SK-N-SH treated with all-trans-retinoic acid at 6 μM for 48 hours (cell line): ENCODE data around the gene SLMAP.

Experiments used
- ATAC-seq: fragments of 200-7000 bp; cut with Tn5 transposase; 3 replicates; pipeline ENCODE4 v1.9.1; 2020; ENCODE audit warnings: mild to moderate bottlenecking, moderate library complexity
- ARNTL ChIP-seq: fragments of 450-650 bp; formaldehyde crosslinking; IDR thresholded peaks from 2 replicates; pipeline ENCODE4 v1.5.0; 2020; ENCODE audit warnings: low read depth, mild to moderate bottlenecking, moderate library complexity, borderline replicate concordance
- BACH2 ChIP-seq: fragments of 250-450 bp; sonication (Bioruptor Pico); IDR thresholded peaks from 2 replicates; pipeline ENCODE4 v1.9.0; 2021; ENCODE audit warnings: mild to moderate bottlenecking, borderline replicate concordance
- CSRNP3 ChIP-seq: fragments of 250-450 bp; sonication (Bioruptor Pico); IDR thresholded peaks from 2 replicates; pipeline ENCODE4 v1.5.1; 2021; ENCODE audit warnings: mild to moderate bottlenecking, moderate library complexity
- ESRRG ChIP-seq: fragments of 250-450 bp; sonication (Bioruptor Pico); IDR thresholded peaks from 2 replicates; pipeline ENCODE4 v1.6.1; 2021; ENCODE audit warnings: mild to moderate bottlenecking
- GLIS3 ChIP-seq: fragments of 250-450 bp; sonication (Bioruptor Pico); IDR thresholded peaks from 2 replicates; pipeline ENCODE4 v1.5.0; 2020; ENCODE audit warnings: mild to moderate bottlenecking, moderate library complexity
- ISL1 ChIP-seq: fragments of 250-450 bp; sonication (Bioruptor Pico); IDR thresholded peaks from 2 replicates; pipeline ENCODE4 v2.1.2; 2022; ENCODE audit warnings: mild to moderate bottlenecking, moderate library complexity
- OSR1 ChIP-seq: fragments of 250-450 bp; sonication (Bioruptor Pico); IDR thresholded peaks from 2 replicates; pipeline ENCODE4 v1.8.0; 2022; ENCODE audit warnings: moderate library complexity, mild to moderate bottlenecking, inconsistent platforms
- PATZ1 ChIP-seq: fragments of 250-450 bp; sonication (Bioruptor Pico); IDR thresholded peaks from 2 replicates; pipeline ENCODE4 v1.8.0; 2020; ENCODE audit warnings: mild to moderate bottlenecking, moderate library complexity, borderline replicate concordance
- PPARA ChIP-seq: fragments of 250-450 bp; sonication (Bioruptor Pico); IDR thresholded peaks from 2 replicates; pipeline ENCODE4 v1.5.0; 2020; ENCODE audit warnings: mild to moderate bottlenecking, borderline replicate concordance
- RARB ChIP-seq: fragments of 250-450 bp; sonication (Bioruptor Pico); IDR thresholded peaks from 2 replicates; pipeline ENCODE4 v1.8.0; 2021; ENCODE audit warnings: mild to moderate bottlenecking, moderate library complexity
- SNAI2 ChIP-seq: fragments of 250-450 bp; sonication (Bioruptor Pico); IDR thresholded peaks from 2 replicates; pipeline ENCODE4 v1.5.0; 2020; ENCODE audit warnings: mild to moderate bottlenecking, moderate library complexity
- TCF4 ChIP-seq: fragments of 250-450 bp; sonication (Bioruptor Pico); IDR thresholded peaks from 2 replicates; pipeline ENCODE4 v1.8.0; 2021; ENCODE audit warnings: mild to moderate bottlenecking, moderate library complexity, borderline replicate concordance
- ZC3H10 ChIP-seq: fragments of 250-450 bp; sonication (Bioruptor Pico); IDR thresholded peaks from 2 replicates; pipeline ENCODE4 v1.5.1; 2021; ENCODE audit warnings: mild to moderate bottlenecking, moderate library complexity
- ZFP3 ChIP-seq: fragments of 250-450 bp; sonication (Bioruptor Pico); IDR thresholded peaks from 2 replicates; pipeline ENCODE4 v1.5.0; 2020; ENCODE audit warnings: mild to moderate bottlenecking, moderate library complexity
- ZNF565 ChIP-seq: fragments of 450-650 bp; formaldehyde crosslinking; conservative IDR thresholded peaks from 2 replicates; pipeline ENCODE4 v1.5.0; 2020; ENCODE audit warnings: low read depth, mild to moderate bottlenecking, moderate library complexity
- ZNF70 ChIP-seq: fragments of 450-650 bp; formaldehyde crosslinking; IDR thresholded peaks from 2 replicates; pipeline ENCODE4 v1.5.0; 2020; ENCODE audit warnings: mild to moderate bottlenecking, moderate library complexity
- ZNF8 ChIP-seq: fragments of 450-650 bp; formaldehyde crosslinking; IDR thresholded peaks from 2 replicates; pipeline ENCODE4 v1.5.0; 2020; ENCODE audit warnings: mild to moderate bottlenecking, moderate library complexity
- TF ChIP-seq, protein P1 (sequence below): fragments of 250-450 bp; sonication (Bioruptor Pico); IDR thresholded peaks from 2 replicates; pipeline ENCODE4 v1.5.1; 2020; ENCODE audit warnings: low read depth, mild to moderate bottlenecking, moderate library complexity
- TF ChIP-seq, protein P2 (sequence below): fragments of 250-450 bp; sonication (Bioruptor Pico); IDR thresholded peaks from 2 replicates; pipeline ENCODE4 v1.8.0; 2021; ENCODE audit warnings: low read depth, mild to moderate bottlenecking, moderate library complexity, borderline replicate concordance
- TF ChIP-seq, protein P3 (sequence below): fragments of 250-450 bp; sonication (Bioruptor Pico); IDR thresholded peaks from 2 replicates; pipeline ENCODE4 v1.5.0; 2020; ENCODE audit warnings: mild to moderate bottlenecking, moderate library complexity

Gene SLMAP

DNA sequence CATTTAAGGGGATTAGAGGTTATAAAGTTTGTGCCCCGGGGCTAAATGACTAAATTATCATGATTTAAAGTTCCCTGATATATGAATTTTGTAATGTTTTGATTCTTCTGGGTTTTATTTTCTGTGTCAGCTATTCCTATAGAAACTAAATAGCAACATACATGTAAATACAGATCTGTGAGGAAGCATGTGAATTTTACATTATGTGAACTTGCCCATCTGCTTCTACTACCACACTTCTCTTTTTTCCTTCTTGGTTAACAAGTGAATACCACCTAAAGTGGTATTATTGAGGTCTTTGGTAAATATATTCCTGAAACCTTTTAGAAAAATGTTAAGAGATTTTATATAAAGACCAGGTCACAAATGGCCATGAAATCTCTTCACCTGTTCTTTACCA lies 29.3 kb downstream of the SLMAP start:
- TF ChIP-seq PPARA (CRISPR knock-in tag) (no peak), ZC3H10 (CRISPR knock-in tag) (no peak), ARNTL (CRISPR knock-in tag) (no peak), CSRNP3 (CRISPR knock-in tag) (no peak), ESRRG (CRISPR knock-in tag) (no peak), SNAI2 (CRISPR knock-in tag) (no peak), BACH2 (CRISPR knock-in tag) (no peak), ZFP3 (CRISPR knock-in tag) (no peak), PATZ1 (CRISPR knock-in tag) (no peak), TCF4 (CRISPR knock-in tag) (no peak), GLIS3 (CRISPR knock-in tag) (no peak), OSR1 (CRISPR knock-in tag) (no peak), ZNF565 (CRISPR knock-in tag) (no peak), ZNF70 (no peak), RARB (CRISPR knock-in tag) (no peak)
- TF ChIP-seq, protein P1, sequence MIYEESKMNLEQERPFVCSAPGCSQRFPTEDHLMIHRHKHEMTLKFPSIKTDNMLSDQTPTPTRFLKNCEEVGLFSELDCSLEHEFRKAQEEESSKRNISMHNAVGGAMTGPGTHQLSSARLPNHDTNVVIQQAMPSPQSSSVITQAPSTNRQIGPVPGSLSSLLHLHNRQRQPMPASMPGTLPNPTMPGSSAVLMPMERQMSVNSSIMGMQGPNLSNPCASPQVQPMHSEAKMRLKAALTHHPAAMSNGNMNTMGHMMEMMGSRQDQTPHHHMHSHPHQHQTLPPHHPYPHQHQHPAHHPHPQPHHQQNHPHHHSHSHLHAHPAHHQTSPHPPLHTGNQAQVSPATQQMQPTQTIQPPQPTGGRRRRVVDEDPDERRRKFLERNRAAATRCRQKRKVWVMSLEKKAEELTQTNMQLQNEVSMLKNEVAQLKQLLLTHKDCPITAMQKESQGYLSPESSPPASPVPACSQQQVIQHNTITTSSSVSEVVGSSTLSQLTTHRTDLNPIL (CRISPR knock-in tag) = no peak
- TF ChIP-seq, protein P2, sequence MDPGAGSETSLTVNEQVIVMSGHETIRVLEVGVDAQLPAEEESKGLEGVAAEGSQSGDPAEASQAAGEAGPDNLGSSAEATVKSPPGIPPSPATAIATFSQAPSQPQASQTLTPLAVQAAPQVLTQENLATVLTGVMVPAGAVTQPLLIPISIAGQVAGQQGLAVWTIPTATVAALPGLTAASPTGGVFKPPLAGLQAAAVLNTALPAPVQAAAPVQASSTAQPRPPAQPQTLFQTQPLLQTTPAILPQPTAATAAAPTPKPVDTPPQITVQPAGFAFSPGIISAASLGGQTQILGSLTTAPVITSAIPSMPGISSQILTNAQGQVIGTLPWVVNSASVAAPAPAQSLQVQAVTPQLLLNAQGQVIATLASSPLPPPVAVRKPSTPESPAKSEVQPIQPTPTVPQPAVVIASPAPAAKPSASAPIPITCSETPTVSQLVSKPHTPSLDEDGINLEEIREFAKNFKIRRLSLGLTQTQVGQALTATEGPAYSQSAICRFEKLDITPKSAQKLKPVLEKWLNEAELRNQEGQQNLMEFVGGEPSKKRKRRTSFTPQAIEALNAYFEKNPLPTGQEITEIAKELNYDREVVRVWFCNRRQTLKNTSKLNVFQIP (CRISPR knock-in tag) = no peak
- ATAC-seq = no peak

GRCh38 chr3:57787867-57788623 lies 31.9 kb downstream of the SLMAP start:
- no peak for TF ChIP-seq SNAI2 (CRISPR knock-in tag)
- TF ChIP-seq, protein P2 (CRISPR knock-in tag) = no peak
- no peak for TF ChIP-seq ZC3H10 (CRISPR knock-in tag)
- no peak for TF ChIP-seq ARNTL (CRISPR knock-in tag)
- TF ChIP-seq ZFP3 (CRISPR knock-in tag) = no peak
- no peak for TF ChIP-seq ZNF8 (CRISPR knock-in tag)
- no peak for TF ChIP-seq ZNF565 (CRISPR knock-in tag)
- no peak for TF ChIP-seq ESRRG (CRISPR knock-in tag)
- TF ChIP-seq ISL1 (CRISPR knock-in tag) = no peak
- TF ChIP-seq TCF4 (CRISPR knock-in tag) = no peak
- TF ChIP-seq, protein P3, sequence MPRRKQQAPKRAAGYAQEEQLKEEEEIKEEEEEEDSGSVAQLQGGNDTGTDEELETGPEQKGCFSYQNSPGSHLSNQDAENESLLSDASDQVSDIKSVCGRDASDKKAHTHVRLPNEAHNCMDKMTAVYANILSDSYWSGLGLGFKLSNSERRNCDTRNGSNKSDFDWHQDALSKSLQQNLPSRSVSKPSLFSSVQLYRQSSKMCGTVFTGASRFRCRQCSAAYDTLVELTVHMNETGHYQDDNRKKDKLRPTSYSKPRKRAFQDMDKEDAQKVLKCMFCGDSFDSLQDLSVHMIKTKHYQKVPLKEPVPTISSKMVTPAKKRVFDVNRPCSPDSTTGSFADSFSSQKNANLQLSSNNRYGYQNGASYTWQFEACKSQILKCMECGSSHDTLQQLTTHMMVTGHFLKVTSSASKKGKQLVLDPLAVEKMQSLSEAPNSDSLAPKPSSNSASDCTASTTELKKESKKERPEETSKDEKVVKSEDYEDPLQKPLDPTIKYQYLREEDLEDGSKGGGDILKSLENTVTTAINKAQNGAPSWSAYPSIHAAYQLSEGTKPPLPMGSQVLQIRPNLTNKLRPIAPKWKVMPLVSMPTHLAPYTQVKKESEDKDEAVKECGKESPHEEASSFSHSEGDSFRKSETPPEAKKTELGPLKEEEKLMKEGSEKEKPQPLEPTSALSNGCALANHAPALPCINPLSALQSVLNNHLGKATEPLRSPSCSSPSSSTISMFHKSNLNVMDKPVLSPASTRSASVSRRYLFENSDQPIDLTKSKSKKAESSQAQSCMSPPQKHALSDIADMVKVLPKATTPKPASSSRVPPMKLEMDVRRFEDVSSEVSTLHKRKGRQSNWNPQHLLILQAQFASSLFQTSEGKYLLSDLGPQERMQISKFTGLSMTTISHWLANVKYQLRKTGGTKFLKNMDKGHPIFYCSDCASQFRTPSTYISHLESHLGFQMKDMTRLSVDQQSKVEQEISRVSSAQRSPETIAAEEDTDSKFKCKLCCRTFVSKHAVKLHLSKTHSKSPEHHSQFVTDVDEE (CRISPR knock-in tag) = no peak
- TF ChIP-seq GLIS3 (CRISPR knock-in tag) = no peak
- TF ChIP-seq PATZ1 (CRISPR knock-in tag) = no peak
- no peak for TF ChIP-seq BACH2 (CRISPR knock-in tag)
- TF ChIP-seq, protein P1 (CRISPR knock-in tag) = no peak
- TF ChIP-seq OSR1 (CRISPR knock-in tag) = no peak
- ATAC-seq = no peak
